Naive thymus-derived CD8-positive, alpha-beta T cell (primary cell): ENCODE data around the gene KEL. TPM values are rescaled to one million over a fixed set of nuclear protein-coding genes. Genes with fewer than 3 reads are reported as not detected.

Experiments used
- ATAC-seq, 2 donors: fragments of 150-1000 bp; cut with Tn5 transposase in 1 of 2; sonication (Bioruptor Pico), chemical (Tn5 transposase) in 1 of 2; 1 replicate in 1 of 2; 2 replicates in 1 of 2; pipeline ENCODE4 v1.10.0; 2021; ENCODE audit warnings: mild to moderate bottlenecking in 2 of 2, moderate library complexity in 2 of 2
- POLR2A ChIA-PET: fragments of 350-600 bp; sonication (Branson Sonifier 250); formaldehyde crosslinking; loops from one replicate; lab custom pipeline; 2021; ENCODE audit warnings: antibody characterized with exemption; lab: Charles Lee
- DNase-seq, 10 donors: peaks; one replicate each; pipeline versions ENCODE4 v3.0.0 to v3.0.0-alpha.2; 2020 to 2022
- H3K27ac Mint-ChIP-seq, 10 donors: one replicate each; pipeline ENCODE4 v1.8.0; 2020 to 2022; ENCODE audit warnings: mild to moderate bottlenecking in 10 of 10, mixed read lengths in 10 of 10, moderate library complexity in 4 of 10, inconsistent platforms in 1 of 10
- H3K27me3 Mint-ChIP-seq, 5 donors: one replicate each; pipeline ENCODE4 v1.8.0; 2021 to 2022; ENCODE audit warnings: mixed read lengths in 5 of 5
- H3K36me3 Mint-ChIP-seq, 3 donors: one replicate each; pipeline ENCODE4 v1.8.0; 2020 to 2022; ENCODE audit warnings: mixed read lengths in 3 of 3, mild to moderate bottlenecking in 2 of 3, inconsistent platforms in 1 of 3
- H3K4me1 Mint-ChIP-seq, 4 donors: one replicate each; pipeline ENCODE4 v1.8.0; 2021 to 2022; ENCODE audit warnings: mixed read lengths in 4 of 4
- H3K4me3 Mint-ChIP-seq, 10 donors: one replicate each; pipeline ENCODE4 v1.8.0; 2020 to 2022; ENCODE audit warnings: mild to moderate bottlenecking in 10 of 10, mixed read lengths in 10 of 10, moderate library complexity in 6 of 10, inconsistent platforms in 1 of 10
- H3K9me3 Mint-ChIP-seq, 9 donors: one replicate each; pipeline ENCODE4 v1.8.0; 2020 to 2022; ENCODE audit warnings: mixed read lengths in 9 of 9, mild to moderate bottlenecking in 3 of 9, inconsistent platforms in 1 of 9, moderate library complexity in 1 of 9
- polyA plus RNA-seq, 3 donors: library from polyadenylated mRNA; unstranded; fragments of 300-500 nt; fragmentation: Illumina TruSeq; gene quantifications; one replicate each; pipeline ENCODE4 v1.2.3, GENCODE V29; 2021
- total RNA-seq, 8 experiments: library from RNA in 2 of 8; stranded (reverse) in 2 of 8; gene quantifications; one replicate each; pipeline ENCODE4 v1.2.3 and lab custom pipeline; 2021 to 2026

KEL gene
- total and polyA plus RNA-seq, 5 experiments from 2014 or later: 0.47 to 0.70 TPM; not detected in 3

GRCh38 chr7:142956951-142957623, 5.1 kb downstream of the KEL start:
- no peak for DNase-seq
- peaks cover 11 to 24% (median 18%) of the 10 kb centered on the region in 5 donors for H3K27me3 Mint-ChIP-seq
- no peaks in the 10 kb centered on the region for H3K4me1 Mint-ChIP-seq
- POLR2A ChIA-PET: no interaction called here
- peaks cover 0 to 26% (median 5%) of the 10 kb centered on the region in 3 donors for H3K36me3 Mint-ChIP-seq
- H3K4me3 Mint-ChIP-seq: no peak overlapping the region
- ATAC-seq: no peak
- H3K9me3 Mint-ChIP-seq: peaks cover 13 to 33% (median 27%) of the 10 kb centered on the region in 9 donors
- H3K27ac Mint-ChIP-seq: no peak overlapping the region

GRCh38 chr7:142954680-142955268, 7.4 kb downstream of the KEL start:
- POLR2A ChIA-PET: no interaction called here
- H3K36me3 Mint-ChIP-seq: peaks cover 0 to 26% (median 5%) of the 10 kb centered on the region in 3 donors
- DNase-seq: no peak
- H3K27me3 Mint-ChIP-seq: peaks cover 7 to 10% (median 9%) of the 10 kb centered on the region in 5 donors
- peaks cover 13 to 33% (median 27%) of the 10 kb centered on the region in 9 donors for H3K9me3 Mint-ChIP-seq
- no peak overlapping the region for H3K4me3 Mint-ChIP-seq
- ATAC-seq: no peak
- H3K27ac Mint-ChIP-seq: no peak overlapping the region
- no peaks in the 10 kb centered on the region for H3K4me1 Mint-ChIP-seq

GRCh38 chr7:142950235-142950634, 11.9 kb downstream of the KEL start:
- Mint-ChIP-seq H3K36me3 (peaks cover 0 to 13% (median 2%) of the 10 kb centered on the region in 3 donors), H3K27ac (no peak overlapping the region), H3K27me3 (peaks cover 2 to 17% (median 7%) of the 10 kb centered on the region in 5 donors), H3K9me3 (peaks cover 6 to 17% (median 12%) of the 10 kb centered on the region in 9 donors), H3K4me3 (no peak overlapping the region), H3K4me1 (no peaks in the 10 kb centered on the region)
- POLR2A ChIA-PET: no interaction called here
- ATAC-seq (no peak), DNase-seq (no peak)

GRCh38 chr7:142948603-142949002, 13.6 kb downstream of the KEL start:
- Mint-ChIP-seq H3K36me3 (peaks cover 0 to 3% (median under 1%) of the 10 kb centered on the region in 3 donors), H3K27ac (no peak overlapping the region), H3K4me1 (peaks cover 0 to 2% (median 0%) of the 10 kb centered on the region in 4 donors), H3K9me3 (peaks cover 0 to 8% (median 2%) of the 10 kb centered on the region in 9 donors), H3K4me3 (no peak overlapping the region), H3K27me3 (peaks cover 3 to 17% (median 11%) of the 10 kb centered on the region in 5 donors)
- ATAC-seq: no peak
- POLR2A ChIA-PET: no interaction called here
- DNase-seq: no peak

- Mint-ChIP-seq H3K27ac (peak overlapping the region in 1 of 10 donors; percentile 20), H3K4me1 (peaks cover 0 to 2% (median 0%) of the 10 kb centered on the region in 4 donors), H3K36me3 (no peaks in the 10 kb centered on the region), H3K9me3 (no peaks in the 10 kb centered on the region), H3K27me3 (peaks cover 2 to 26% (median 7%) of the 10 kb centered on the region in 5 donors), H3K4me3 (no peak overlapping the region)
- POLR2A ChIA-PET: no interaction called here
- DNase-seq (no peak), ATAC-seq (no peak)
Measured at GRCh38 chr7:142945001-142945400, 17.2 kb downstream of the KEL start.

- DNase-seq (no peak), ATAC-seq (no peak)
- Mint-ChIP-seq H3K27me3 (peaks cover 2 to 26% (median 7%) of the 10 kb centered on the region in 5 donors), H3K36me3 (no peaks in the 10 kb centered on the region), H3K9me3 (no peaks in the 10 kb centered on the region), H3K4me1 (peaks cover 0 to 2% (median 0%) of the 10 kb centered on the region in 4 donors), H3K27ac (peak overlapping the region in 1 of 10 donors; percentile 56), H3K4me3 (no peak overlapping the region)
- POLR2A ChIA-PET: no interaction called here
Measured at GRCh38 chr7:142943706-142944268, 18.4 kb downstream of the KEL start.

GRCh38 chr7:142942746-142943145, 19.4 kb downstream of the KEL start:
- H3K27ac Mint-ChIP-seq: no peak overlapping the region
- ATAC-seq (no peak), DNase-seq (no peak)
- H3K4me1 Mint-ChIP-seq: peaks cover 0 to 2% (median 0%) of the 10 kb centered on the region in 4 donors
- POLR2A ChIA-PET: no interaction called here
- no peaks in the 10 kb centered on the region for H3K9me3 Mint-ChIP-seq
- peaks cover 2 to 26% (median 7%) of the 10 kb centered on the region in 5 donors for H3K27me3 Mint-ChIP-seq
- no peak overlapping the region for H3K4me3 Mint-ChIP-seq
- no peaks in the 10 kb centered on the region for H3K36me3 Mint-ChIP-seq

- ATAC-seq: no peak
- no peak for DNase-seq
- Mint-ChIP-seq H3K27me3 (peaks cover 0 to 22% (median 4%) of the 10 kb centered on the region in 5 donors), H3K36me3 (no peaks in the 10 kb centered on the region), H3K9me3 (no peaks in the 10 kb centered on the region), H3K4me3 (no peak overlapping the region), H3K27ac (no peak overlapping the region), H3K4me1 (peaks cover 0 to 2% (median 0%) of the 10 kb centered on the region in 4 donors)
- POLR2A ChIA-PET: no interaction called here
Measured at GRCh38 chr7:142941541-142941940, 20.6 kb downstream of the KEL start.

GRCh38 chr7:142940966-142941535, 21.1 kb downstream of the KEL start:
- Mint-ChIP-seq H3K36me3 (no peaks in the 10 kb centered on the region), H3K27me3 (peaks cover 0 to 21% (median 2%) of the 10 kb centered on the region in 5 donors), H3K27ac (no peak overlapping the region), H3K4me3 (no peak overlapping the region), H3K4me1 (peaks cover 0 to 2% (median 0%) of the 10 kb centered on the region in 4 donors), H3K9me3 (no peaks in the 10 kb centered on the region)
- DNase-seq (no peak), ATAC-seq (no peak)
- POLR2A ChIA-PET: no interaction called here

GRCh38 chr7:142939226-142939910, 22.8 kb downstream of the KEL start, which contains the start of gene LLCFC1:
LLCFC1 (plus strand) TSS chr7:142939484; CDS start chr7:142939622, 138 bp downstream.
- DNase-seq: peak in 1 of 10 donors; percentile 6
- ATAC-seq: peak in 1 of 2 donors; percentile 12
- peaks cover 0 to 15% (median 0%) of the 10 kb centered on the region in 5 donors for H3K27me3 Mint-ChIP-seq
- H3K36me3 Mint-ChIP-seq: no peaks in the 10 kb centered on the region
- H3K4me1 Mint-ChIP-seq: no peaks in the 10 kb centered on the region
- no peak within 1 kb of the TSS for H3K27ac Mint-ChIP-seq
- H3K4me3 Mint-ChIP-seq: no peak within 1 kb of the TSS
- POLR2A ChIA-PET: no interaction called here
- H3K9me3 Mint-ChIP-seq: no peaks in the 10 kb centered on the region

- Mint-ChIP-seq H3K27ac (no peak overlapping the region), H3K9me3 (no peaks in the 10 kb centered on the region), H3K4me3 (no peak overlapping the region), H3K4me1 (peaks cover 0 to under 1% (median 0%) of the 10 kb centered on the region in 4 donors), H3K36me3 (no peaks in the 10 kb centered on the region), H3K27me3 (peaks cover 0 to 13% (median 0%) of the 10 kb centered on the region in 5 donors)
- POLR2A ChIA-PET: no interaction called here
- no peak for DNase-seq
- no peak for ATAC-seq
Measured at GRCh38 chr7:142938611-142939010, 23.6 kb downstream of the KEL start.

- H3K4me3 Mint-ChIP-seq: no peak overlapping the region
- POLR2A ChIA-PET: no interaction called here
- H3K27ac Mint-ChIP-seq: peak overlapping the region in 1 of 10 donors; percentile 70
- DNase-seq (no peak), ATAC-seq (no peak)
- no peaks in the 10 kb centered on the region for H3K9me3 Mint-ChIP-seq
- peaks cover 0 to 3% (median 0%) of the 10 kb centered on the region in 4 donors for H3K4me1 Mint-ChIP-seq
- no peaks in the 10 kb centered on the region for H3K36me3 Mint-ChIP-seq
- peaks cover 0 to 11% (median 0%) of the 10 kb centered on the region in 5 donors for H3K27me3 Mint-ChIP-seq
Measured at GRCh38 chr7:142935941-142936565, 26.1 kb downstream of the KEL start.
